Measurements from ENCODE around the gene TMEM37.

TMEM37 gene

DNA sequence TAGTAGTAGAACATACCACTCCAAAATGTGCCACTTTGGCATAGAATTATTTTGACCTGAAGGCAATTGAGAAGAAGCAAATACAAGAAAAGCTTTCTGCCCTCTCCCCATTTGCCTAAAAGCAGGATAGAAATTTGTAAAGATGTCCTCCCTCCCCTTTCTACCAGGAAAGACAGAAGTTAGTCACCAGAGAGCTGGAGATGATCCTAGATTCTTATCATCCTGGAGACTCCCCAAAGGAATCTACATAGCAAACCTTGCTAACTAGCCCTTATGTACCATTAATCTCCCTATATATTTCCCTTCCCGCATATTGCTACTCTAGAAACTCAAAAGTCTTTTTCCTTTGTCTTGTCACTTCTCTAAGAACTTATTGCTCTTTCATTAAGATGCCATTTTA is 12.6 kb upstream of the TMEM37 start:
- DNase-seq, result no peak

DNA sequence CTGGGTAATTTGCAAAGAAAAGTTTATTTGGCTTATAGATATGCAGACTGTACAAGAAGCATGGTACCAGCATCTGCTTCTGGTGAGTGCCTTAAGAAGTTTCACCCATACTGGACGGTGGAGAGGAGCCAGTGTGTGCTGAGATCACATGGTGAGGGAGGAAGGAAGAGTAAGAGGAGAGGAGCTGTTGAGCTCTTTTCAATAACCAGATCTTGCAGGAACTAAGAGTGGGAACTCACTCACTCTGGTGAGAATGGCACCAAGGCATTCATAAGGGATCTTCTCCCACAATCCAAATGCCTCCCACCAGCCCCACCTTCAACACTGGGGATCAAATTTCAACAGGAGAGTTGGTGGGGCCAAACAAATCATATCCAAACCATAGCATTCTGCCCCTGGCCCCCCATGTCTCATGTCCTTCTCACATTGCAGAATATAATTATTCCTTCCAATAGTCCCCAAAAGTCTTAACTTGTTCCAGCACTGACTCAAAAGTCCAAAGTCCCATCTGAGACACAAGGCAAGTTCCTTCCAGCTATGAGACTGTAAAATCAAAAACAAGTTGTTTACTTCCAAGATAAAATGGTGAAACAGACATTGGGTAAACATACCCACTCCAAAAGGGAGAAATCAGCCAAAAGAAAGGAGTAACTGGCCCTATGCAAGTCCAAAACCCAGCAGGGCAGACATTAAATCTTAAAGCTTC is 11.7 kb upstream of the TMEM37 start:
- DNase-seq, result no peak

- DNase-seq, result no peak
Observed at GRCh38 chr2:119421304-119421703, 10.3 kb upstream of the TMEM37 start.

DNA sequence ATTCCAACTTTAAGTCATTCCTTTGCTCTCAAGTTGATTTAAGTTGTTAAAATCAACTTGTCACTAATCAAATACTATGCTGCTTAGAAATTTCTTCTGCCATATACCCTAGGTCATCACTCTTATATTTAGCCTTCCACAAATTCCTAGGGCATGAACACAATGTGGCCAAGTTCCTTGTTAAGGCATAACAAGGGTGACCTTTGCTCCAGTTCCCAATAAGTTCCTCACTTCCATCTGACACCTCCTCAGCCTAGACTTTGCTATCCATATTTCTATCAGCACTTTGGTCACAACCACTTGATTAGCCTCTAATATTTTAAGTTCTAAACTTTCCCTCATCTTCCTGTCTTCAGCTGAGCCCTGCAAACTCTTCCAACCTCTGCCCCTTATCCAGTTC is 9.9 kb upstream of the TMEM37 start:
- no peak for DNase-seq

- DNase-seq, result no peak
Observed at GRCh38 chr2:119422360-119423107, 9.1 kb upstream of the TMEM37 start.

DNA sequence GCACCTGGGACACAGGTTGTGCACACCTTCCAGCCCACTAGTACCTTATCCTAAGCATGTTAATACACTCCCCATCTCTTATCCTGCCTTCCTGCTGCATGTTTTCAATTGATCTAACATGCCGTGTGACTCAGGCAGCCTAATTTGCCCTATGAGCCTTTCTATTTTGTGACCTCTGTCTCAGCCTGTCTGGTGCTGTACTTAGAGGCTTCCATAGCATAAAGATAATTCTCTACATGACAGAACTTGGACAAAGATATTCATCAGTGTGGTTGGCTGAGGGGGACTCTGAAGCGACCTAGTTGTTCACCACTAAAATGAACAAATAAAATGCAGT is 8.6 kb upstream of the TMEM37 start:
- DNase-seq, result no peak

DNA sequence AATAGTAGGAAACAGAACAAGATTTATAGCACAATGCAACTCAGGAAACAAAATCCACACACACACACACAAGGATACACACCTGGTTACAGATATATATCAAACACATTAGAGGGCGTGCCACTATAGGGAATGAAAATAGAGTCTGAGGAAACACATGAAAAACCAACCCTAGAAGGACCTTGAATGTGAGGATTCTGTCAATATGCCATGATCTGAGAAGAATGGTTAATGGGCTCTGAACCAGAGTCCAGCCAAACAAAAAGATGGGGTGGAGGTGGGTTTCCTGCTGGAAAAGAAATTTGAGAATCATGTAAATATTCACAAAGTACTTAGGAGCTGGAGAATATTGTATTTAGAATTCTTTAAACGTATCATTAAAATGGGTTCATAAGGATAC is 7.8 kb upstream of the TMEM37 start:
- no peak for DNase-seq

DNA sequence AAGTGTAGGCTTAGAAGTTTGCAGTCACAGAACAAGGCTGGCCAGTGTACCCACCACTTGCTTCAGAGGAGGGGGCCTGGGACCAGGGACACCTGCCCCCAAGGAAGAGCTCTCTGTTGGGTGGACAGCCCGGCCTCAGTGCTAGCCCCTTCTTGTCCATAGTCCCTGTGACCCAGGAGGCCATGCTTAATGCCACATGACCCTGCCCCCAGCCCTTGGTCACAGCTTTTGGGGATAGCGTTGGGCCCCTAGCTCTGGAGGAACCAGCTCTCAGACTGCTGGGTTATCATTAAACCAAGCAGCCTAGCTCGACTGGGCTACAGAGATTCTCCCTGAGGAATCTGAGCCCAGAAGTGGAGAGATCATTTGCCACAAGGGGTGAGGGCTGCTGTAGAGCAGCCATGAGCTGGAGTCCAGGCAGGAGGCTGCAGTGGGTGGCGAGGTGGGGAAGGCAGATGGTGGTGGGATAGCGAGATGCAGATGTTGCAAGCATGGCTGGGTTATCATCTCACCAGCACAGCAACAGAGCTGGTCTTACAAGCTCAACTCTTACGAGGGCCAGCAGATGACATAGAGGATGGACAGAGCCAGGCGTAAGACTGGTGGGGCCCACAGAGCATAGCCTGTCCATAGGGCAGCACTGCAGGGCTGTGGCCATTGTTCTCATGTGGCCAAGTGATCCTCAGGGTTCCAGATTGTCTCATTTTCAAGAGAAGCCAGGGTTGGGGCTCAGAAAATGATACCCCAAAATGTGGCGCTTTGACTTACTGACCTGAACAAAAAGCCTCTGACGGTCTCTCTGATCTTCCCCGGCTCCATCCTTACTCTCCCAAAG is 7.2 kb upstream of the TMEM37 start:
- DNase-seq, result no peak

DNA sequence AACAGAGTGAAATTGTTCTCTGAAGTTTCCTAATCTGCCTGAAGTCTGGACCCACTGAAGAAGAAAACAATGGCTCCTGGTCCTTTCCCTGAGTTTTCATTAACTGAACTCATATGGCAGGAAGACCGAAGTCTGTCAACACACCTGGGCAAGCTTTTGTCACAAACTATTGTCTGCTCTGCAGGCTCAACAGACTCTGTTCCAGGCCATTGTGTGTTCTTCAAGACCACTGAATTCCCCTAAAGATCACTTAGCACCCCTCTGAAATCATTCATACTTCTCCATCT is 6.6 kb upstream of the TMEM37 start:
- DNase-seq, result no peak

DNA sequence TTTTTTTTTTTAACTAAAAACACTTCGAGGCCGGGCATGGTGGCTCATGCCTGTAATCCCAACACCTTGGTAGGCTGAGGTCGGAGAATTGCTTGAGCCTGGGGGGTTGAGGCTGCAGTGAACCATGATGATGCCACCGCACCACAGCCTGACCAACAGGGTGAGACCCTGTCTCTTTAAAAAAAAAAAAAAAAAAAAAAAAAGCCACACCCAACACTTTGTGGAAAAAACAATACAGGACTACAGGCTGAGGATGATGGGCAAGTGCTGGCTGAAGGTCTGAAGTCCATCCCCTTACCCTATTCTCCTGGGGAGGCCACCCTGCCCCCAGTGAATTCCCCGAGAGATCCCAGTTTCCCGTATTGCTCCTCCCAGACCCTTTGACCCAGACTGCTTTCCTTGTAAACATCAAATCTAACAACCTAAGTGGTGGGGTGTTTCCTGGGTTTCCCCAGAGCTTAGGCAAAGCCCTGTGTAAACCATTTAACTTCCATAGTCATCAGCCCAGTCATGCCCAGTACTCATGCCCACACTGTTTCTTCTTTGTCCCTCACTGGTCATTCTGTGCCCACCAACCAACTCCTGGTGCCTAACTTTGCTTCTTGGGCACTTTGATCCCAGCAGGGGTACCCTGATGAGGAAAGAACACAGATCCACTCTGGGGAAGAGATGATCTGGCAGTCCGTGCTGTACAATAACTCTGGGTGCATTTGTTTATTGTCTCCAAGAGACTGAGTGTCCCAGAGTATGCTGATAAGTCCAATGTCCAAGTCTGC is 5.8 kb upstream of the TMEM37 start:
- DNase-seq, result no peak

- DNase-seq, result no peak
Observed at GRCh38 chr2:119426396-119426675, 5.3 kb upstream of the TMEM37 start.

GRCh38 chr2:119426801-119427395 is 4.8 kb upstream of the TMEM37 start:
- DNase-seq, result no peak

- DNase-seq, result no peak
Observed at GRCh38 chr2:119427756-119428155, 3.9 kb upstream of the TMEM37 start.

- no peak for DNase-seq
Observed at GRCh38 chr2:119428488-119429224, 3.0 kb upstream of the TMEM37 start.

GRCh38 chr2:119429225-119429981 is 2.3 kb upstream of the TMEM37 start:
- no peak for DNase-seq

DNA sequence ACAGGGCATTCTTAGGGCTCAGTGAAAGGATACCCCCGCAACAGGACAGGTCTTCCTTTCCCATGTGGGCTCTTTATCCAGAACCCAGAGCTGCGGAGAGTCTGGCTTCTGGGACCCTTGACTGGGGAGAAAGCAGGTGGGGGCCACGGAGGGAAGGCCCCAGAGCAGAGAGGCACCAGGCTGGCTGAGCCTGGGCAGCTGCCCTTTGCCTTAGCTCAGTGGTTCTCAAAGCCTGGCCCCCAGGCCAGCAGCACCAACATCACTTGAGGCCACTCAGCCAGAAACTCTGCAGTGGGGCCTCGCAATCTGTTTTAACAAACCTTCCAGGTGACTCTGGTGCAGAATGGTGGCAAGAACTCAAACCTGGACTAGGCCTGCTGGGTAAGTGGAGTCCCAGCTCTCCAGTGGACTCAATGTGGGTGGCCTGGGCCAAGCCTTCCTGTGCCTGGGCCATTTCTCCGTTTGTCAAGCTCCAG is 1.6 kb upstream of the TMEM37 start:
- no peak for DNase-seq

- no peak for DNase-seq
Observed at GRCh38 chr2:119431976-119432850, 559 bp downstream of the TMEM37 start.

GRCh38 chr2:119432851-119433522 is 1.3 kb downstream of the TMEM37 start:
- DNase-seq, result no peak

- no peak for DNase-seq
Observed at GRCh38 chr2:119433636-119434327, 2.1 kb downstream of the TMEM37 start.
